Measurements from ENCODE around the gene HMMR.

The HMMR gene

DNA sequence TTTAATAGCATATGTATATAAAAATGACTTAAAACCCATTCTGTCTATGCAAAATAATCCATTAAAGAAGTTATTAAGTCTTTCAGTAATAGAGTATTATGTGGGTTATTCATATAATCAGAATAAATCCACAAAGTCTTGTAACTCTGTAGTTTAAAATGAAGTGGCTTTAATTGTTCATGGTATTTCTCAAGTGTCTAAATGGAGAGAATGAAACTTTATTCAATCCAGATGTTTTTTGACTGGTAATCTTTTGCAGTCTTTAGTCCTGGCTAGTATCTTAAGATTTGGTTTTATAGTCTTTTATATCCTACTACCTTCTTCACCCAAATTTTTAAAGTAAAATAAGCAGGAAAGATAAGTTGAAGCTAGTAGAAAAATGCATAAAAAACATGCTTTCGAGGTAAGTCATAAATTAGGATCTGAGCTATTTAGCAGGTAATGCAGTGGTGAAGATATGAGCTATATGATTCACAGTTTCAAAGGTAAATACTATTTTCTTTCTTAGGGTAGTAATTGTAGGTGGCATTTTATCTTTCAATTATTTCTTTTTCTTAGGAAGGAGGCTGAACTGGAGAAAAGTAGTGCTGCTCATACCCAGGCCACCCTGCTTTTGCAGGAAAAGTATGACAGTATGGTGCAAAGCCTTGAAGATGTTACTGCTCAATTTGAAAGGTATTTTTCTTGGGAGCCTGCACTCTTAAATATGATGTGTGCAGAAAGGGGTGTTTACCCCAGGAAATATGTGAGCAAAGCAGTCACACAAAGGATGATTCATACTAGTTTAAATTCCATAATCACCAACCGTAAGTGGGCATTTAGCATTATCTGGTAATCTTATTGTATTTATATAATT lies 17.9 kb downstream of the HMMR start:
- Mint-ChIP-seq H3K36me3 (ENCODE audit: low read depth) (peaks cover 42% of the 10 kb centered on the region), H3K27me3 (ENCODE audit: low read depth) (no peaks in the 10 kb centered on the region), H3K27ac (no peak overlapping the region), H3K4me3 (no peak overlapping the region), H3K4me1 (ENCODE audit: low read depth) (peaks cover 4% of the 10 kb centered on the region), H3K9me3 (no peaks in the 10 kb centered on the region)

DNA sequence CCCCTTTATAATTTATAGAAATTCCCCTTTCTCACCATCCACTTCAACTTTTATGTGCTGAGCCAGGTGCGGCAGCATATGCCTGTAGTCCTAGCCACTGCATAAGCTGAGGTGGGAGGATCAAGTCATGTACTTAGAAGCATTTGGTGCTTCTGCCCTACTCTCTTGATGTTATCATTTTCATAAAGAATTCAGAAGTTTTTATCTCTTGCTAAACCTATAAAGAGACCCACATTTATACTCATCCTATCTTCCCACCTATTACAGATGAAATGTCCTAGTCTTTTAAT lies 18.5 kb downstream of the HMMR start:
- Mint-ChIP-seq H3K4me1 (ENCODE audit: low read depth) (peaks cover 4% of the 10 kb centered on the region), H3K9me3 (no peaks in the 10 kb centered on the region), H3K27ac (no peak overlapping the region), H3K36me3 (ENCODE audit: low read depth) (peaks cover 42% of the 10 kb centered on the region), H3K4me3 (no peak overlapping the region), H3K27me3 (ENCODE audit: low read depth) (no peaks in the 10 kb centered on the region)

DNA sequence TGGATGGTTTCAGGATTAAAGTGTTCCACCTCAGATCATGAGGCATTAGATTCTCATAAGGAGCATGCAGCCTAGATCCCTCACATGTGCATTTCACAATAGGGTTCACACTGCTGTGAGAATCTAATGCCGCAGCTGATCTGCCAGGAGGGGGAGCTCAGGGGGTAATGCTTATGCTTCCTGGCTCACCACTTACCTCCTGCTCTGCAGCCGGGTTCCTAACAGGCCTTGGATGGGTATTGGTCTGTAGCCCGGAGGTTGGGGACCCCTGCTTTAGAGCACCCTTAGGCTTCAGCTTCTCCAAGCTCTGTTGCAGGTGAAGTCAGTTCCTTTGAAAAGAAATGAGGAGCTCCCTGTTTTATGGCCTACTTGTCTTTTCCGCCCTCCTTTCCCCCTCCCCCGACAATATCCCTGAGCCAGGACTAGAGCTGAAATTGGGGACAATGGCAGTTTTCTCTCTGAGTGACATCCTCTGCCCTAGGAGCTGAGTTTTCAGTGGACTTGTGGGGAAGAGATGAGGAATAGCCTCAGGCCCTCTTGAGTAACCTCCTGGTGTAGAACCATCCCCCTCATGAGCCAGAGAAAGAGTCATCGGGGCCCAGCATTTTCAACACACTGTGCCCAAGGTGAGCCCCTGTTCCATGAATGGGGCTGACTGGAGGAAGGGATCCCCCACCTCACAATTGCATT lies 28.8 kb downstream of the HMMR start:
- Mint-ChIP-seq H3K4me3 (no peak overlapping the region), H3K27ac (no peak overlapping the region), H3K4me1 (ENCODE audit: low read depth) (no peaks in the 10 kb centered on the region), H3K9me3 (no peaks in the 10 kb centered on the region), H3K36me3 (ENCODE audit: low read depth) (peaks cover 26% of the 10 kb centered on the region), H3K27me3 (ENCODE audit: low read depth) (no peaks in the 10 kb centered on the region)

DNA sequence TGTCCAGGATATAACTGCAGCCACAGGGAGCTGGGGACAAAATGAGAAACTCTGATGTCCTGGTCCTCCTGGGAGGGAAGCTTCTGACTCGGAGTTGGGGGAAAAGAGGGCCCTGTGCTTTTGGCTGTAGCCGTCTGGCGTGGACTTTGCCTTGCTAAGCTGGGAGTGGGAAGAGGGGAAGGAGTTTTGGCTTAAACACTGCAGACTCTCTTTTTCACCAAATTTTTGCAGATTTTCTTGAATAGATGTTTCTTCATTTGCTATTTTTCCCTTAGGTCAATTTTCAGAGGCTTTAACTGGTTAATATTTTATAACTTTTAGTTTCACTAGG lies 29.3 kb downstream of the HMMR start:
- no peaks in the 10 kb centered on the region for H3K27me3 Mint-ChIP-seq (ENCODE audit: low read depth)
- H3K36me3 Mint-ChIP-seq (ENCODE audit: low read depth): peaks cover 23% of the 10 kb centered on the region
- no peaks in the 10 kb centered on the region for H3K4me1 Mint-ChIP-seq (ENCODE audit: low read depth)
- no peak overlapping the region for H3K27ac Mint-ChIP-seq
- no peaks in the 10 kb centered on the region for H3K9me3 Mint-ChIP-seq
- no peak overlapping the region for H3K4me3 Mint-ChIP-seq

DNA sequence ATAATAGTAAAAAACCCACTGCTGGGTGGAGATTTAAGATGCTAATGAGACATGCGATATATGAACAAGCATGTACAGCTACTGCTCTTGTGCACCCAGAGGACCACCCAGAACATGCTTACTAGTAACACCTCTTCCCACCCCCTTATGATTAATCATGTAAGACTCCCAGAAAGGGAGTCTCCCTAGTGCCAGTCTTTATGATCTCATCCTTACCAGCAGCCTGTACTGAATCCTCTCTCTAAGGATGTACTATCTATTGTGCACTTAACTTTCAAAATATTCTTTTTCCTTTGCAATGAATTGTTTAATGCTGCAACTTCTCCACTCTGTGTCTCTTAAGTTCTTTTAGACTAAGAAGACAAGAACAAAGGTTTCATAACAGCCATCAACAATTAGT lies 35.9 kb downstream of the HMMR start:
- Mint-ChIP-seq H3K4me1 (ENCODE audit: low read depth) (no peaks in the 10 kb centered on the region), H3K27me3 (ENCODE audit: low read depth) (no peaks in the 10 kb centered on the region), H3K36me3 (ENCODE audit: low read depth) (peaks cover 8% of the 10 kb centered on the region), H3K27ac (no peak overlapping the region), H3K9me3 (no peaks in the 10 kb centered on the region), H3K4me3 (no peak overlapping the region)

DNA sequence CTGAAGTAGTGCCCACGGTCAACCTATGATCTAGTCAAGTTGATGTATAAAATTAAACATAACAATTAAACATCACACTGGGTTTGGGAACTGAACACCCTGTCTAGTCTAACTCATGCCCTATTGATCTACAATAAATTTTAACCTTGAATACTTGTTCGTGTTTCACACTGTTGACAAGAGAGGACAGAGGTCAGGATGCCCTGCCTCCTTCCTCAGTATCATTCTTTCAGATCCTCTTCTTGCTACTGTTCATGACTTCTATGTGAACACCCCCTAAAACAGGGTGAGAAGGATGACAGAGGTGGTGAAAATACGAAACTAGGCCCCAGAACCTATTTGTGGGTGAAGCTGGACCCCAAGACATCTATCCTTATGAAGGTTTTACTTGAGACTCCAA lies 36.9 kb downstream of the HMMR start:
- Mint-ChIP-seq H3K4me3 (no peak overlapping the region), H3K4me1 (ENCODE audit: low read depth) (peaks cover under 1% of the 10 kb centered on the region), H3K27ac (no peak overlapping the region), H3K27me3 (ENCODE audit: low read depth) (no peaks in the 10 kb centered on the region), H3K9me3 (no peaks in the 10 kb centered on the region), H3K36me3 (ENCODE audit: low read depth) (peaks cover 2% of the 10 kb centered on the region)

DNA sequence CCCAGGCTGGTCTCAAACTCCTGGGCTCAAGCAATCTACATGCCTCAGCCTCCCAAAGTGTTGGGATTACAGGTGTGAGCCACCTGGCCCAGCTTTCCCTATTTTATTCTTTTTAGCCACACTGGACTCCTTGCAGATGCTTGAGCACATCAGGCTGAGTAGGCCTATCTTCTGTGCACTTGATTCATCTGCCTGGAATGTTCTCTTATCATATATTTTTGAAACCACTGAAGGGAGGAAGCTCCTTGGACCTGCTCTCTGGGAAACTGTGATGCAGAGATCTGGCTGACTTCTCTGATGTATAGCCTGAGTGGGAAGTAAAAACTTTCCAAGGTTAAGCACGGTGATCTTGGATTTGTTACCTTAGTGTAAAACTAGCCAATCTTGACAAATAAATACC lies 38.5 kb downstream of the HMMR start:
- Mint-ChIP-seq H3K27me3 (ENCODE audit: low read depth) (no peaks in the 10 kb centered on the region), H3K27ac (no peak overlapping the region), H3K9me3 (no peaks in the 10 kb centered on the region), H3K4me3 (no peak overlapping the region), H3K4me1 (ENCODE audit: low read depth) (peaks cover 10% of the 10 kb centered on the region), H3K36me3 (ENCODE audit: low read depth) (peaks cover 2% of the 10 kb centered on the region)

DNA sequence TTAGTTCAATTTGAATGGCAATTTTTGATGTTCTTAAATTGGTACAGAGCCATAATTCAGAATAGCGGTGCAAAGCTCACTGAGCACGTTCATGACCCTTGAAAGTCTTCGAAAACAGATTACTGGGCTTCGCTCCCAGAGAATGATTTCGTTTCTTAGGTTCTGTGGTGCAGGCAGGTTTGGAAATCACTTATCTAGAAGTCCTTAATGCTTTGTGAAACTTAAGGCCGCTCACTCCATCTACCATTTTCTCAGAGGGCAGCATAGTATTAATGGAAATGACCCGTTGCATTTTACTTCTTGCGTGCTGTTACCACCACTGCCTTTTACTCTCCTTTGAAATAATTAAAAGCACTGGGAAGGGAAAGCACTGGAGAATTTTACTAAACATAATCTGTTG lies 42.1 kb downstream of the HMMR start:
- H3K4me1 Mint-ChIP-seq (ENCODE audit: low read depth): peaks cover 15% of the 10 kb centered on the region
- H3K27me3 Mint-ChIP-seq (ENCODE audit: low read depth): no peaks in the 10 kb centered on the region
- H3K36me3 Mint-ChIP-seq (ENCODE audit: low read depth): peaks cover 3% of the 10 kb centered on the region
- H3K9me3 Mint-ChIP-seq: no peaks in the 10 kb centered on the region
- peak overlapping the region; percentile 86 for H3K4me3 Mint-ChIP-seq
- peak overlapping the region; percentile 91 for H3K27ac Mint-ChIP-seq

DNA sequence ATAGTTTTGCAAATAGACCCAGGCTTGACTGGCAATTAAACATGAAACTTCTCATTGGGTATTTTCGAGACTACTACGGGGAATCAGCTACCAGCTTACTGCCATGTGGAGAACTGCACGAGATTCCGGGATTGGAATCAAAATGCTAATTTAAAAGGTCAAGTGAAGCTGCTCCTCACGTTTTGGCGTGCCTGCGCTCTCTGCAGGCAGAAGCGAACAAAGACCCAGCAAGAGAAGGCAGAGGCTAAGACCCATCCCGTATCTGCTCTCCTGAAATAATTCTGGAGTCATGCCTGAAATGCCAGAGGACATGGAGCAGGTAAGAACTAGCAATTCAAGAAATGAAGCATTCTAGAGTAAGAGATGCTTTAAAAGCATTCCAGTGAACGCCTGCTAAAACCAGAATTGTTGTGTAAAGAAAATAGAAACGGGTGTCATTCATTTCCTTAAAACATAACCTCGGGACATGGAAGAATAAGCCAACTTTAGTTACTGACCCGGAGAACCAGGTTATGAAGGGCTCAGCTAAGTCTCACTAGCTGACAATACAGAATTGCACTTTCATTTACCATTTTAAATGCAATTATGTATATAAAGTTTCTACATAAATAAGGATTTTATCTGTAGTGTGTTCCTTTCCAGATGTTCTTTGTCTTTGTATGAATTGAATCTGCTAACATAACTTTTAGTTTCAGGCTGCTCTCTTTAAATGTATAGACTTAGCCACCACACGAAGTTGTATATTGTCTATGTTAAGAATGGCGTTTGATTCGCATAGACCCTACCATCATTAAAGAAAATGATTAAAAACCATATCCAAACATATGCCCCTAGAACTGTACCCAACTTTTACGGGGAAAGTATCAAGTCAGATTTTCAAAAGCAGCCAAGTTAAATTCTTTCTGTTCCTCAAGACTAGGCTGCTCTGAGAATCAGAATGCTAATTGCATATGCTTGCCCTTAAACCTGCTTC lies 43.0 kb downstream of the HMMR start:
- H3K9me3 Mint-ChIP-seq: no peaks in the 10 kb centered on the region
- peaks cover 23% of the 10 kb centered on the region for H3K4me1 Mint-ChIP-seq (ENCODE audit: low read depth)
- no peaks in the 10 kb centered on the region for H3K27me3 Mint-ChIP-seq (ENCODE audit: low read depth)
- peak overlapping the region; percentile 86 for H3K4me3 Mint-ChIP-seq
- H3K27ac Mint-ChIP-seq: peak overlapping the region; percentile 91
- peaks cover 3% of the 10 kb centered on the region for H3K36me3 Mint-ChIP-seq (ENCODE audit: low read depth)

DNA sequence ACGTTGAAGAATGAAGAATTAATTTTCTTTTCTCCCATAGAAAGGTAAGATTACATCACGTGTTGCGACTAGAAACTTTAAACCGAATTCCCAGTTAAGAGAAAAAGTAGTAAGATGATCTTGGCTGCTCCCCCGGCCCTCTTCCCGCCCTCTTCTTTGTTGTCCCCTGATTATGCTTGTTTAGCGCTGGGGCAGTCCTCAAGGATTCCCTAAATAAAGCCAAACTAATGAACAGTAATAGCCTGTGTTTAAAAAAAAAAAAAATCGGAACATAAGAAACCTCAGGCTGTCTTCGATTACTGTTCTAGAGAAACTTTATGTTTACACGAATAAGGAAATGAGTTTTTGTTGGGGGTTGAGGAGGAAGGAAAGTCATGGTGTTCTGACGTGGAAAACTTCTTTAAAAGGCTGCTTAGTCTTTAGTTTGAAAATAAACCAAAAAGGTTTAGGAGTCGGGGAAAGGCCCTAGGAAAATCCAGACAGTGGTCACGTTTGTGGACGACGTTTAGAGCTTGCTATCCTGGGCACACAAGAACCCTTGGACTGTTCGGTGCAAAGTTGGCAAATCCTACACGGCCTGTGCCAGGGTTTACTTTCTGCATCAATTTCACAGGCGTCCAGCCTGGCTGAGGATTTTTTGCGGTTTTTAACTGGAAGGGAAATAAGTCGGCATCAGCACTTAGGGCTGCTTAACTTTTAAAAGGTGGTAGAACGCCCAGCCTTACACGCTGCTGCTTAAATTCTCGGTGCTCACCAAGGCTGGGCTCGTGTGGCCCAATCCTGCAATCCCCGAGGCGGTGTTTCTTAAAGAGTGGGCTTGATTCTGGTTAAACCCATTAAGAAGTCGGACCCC lies 43.9 kb downstream of the HMMR start:
- Mint-ChIP-seq H3K4me3 (peak overlapping the region; percentile 86), H3K4me1 (ENCODE audit: low read depth) (peaks cover 32% of the 10 kb centered on the region), H3K27me3 (ENCODE audit: low read depth) (no peaks in the 10 kb centered on the region), H3K27ac (peak overlapping the region; percentile 91), H3K36me3 (ENCODE audit: low read depth) (peaks cover 9% of the 10 kb centered on the region), H3K9me3 (no peaks in the 10 kb centered on the region)

DNA sequence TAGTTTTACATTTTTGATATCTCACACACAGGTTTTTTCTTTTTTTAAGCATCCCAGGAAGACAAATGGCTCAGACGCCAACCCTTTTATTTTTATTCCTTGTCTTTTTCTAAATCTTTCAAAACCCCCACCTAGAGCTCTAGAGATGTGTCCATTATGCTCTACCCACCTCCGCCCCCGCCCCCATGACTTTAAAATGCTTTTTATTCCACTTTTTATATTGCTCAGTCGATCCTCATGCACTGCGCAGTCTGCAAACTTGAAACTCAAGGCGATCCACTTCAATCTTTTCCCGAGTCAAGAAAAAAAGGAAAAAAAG lies 44.6 kb downstream of the HMMR start:
- no peaks in the 10 kb centered on the region for H3K27me3 Mint-ChIP-seq (ENCODE audit: low read depth)
- H3K27ac Mint-ChIP-seq: peak overlapping the region; percentile 91
- peaks cover 9% of the 10 kb centered on the region for H3K36me3 Mint-ChIP-seq (ENCODE audit: low read depth)
- H3K4me3 Mint-ChIP-seq: peak overlapping the region; percentile 86
- H3K9me3 Mint-ChIP-seq: no peaks in the 10 kb centered on the region
- peaks cover 37% of the 10 kb centered on the region for H3K4me1 Mint-ChIP-seq (ENCODE audit: low read depth)

DNA sequence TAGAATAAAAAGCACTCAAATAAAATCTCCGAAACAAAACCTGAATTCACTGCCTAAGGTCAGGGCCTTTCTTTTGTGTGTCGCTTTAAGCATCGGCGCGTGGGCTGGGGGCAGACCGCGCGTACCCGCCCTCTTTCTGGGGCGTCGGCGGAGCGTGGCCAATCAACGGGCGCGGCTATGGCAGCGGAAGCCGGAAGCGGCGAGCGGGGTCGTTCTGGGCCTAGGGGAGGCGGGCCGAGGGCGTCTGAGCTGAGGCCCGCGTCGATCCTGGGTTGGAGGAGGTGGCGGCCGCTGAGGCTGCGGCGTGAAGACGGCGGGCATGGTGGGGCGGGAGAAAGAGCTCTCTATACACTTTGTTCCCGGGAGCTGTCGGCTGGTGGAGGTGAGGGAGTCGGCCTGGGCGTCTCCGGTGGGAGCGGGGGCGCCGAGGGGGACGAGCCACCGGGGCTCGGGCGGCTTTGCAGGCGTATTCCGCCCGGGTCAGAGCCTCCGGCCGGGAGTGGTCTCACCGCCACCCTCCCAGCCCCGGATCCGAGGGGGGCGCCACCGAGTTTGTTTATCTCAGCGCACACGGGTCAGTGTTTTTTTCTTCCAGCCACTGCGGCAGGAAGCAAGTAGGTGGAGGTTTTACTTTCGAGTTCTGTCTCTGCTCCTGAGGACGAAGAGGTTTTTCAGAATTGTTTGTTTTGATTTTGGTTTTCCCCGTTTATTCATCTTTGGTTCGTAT lies 45.1 kb downstream of the HMMR start, which contains the start of gene MAT2B:
Gene MAT2B (plus strand): TSS at position 252 of the 727 bp plus-strand sequence. CDS start 68 bp downstream, at position 320.
- peaks cover 38% of the 10 kb centered on the region for H3K4me1 Mint-ChIP-seq (ENCODE audit: low read depth)
- peak within 1 kb of the TSS; percentile 91 for H3K27ac Mint-ChIP-seq

DNA sequence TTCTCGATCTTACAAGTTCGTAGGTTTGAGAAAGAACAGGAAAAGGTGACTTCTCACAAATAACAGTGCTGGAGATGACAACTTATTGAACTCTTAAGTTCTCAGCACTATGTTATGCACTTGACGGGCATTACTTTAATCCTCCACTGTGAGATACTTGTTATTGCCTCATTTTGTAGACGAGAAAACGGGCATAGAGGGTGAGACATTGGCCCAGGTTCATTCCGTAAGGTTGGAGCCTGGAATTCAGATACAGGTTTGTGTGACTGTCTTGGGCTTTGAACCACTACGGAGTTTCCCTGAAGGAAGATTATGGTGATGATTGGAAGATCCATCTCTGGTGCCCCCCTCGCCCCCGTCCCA lies 45.6 kb downstream of the HMMR start:
- Mint-ChIP-seq H3K4me3 (peak overlapping the region; percentile 86), H3K9me3 (no peaks in the 10 kb centered on the region), H3K36me3 (ENCODE audit: low read depth) (peaks cover 14% of the 10 kb centered on the region), H3K27ac (peak overlapping the region; percentile 91), H3K4me1 (ENCODE audit: low read depth) (peaks cover 43% of the 10 kb centered on the region), H3K27me3 (ENCODE audit: low read depth) (no peaks in the 10 kb centered on the region)

More for the DNA sequence above, 45.1 kb downstream of the HMMR start, which contains the start of gene MAT2B:
- Mint-ChIP-seq H3K27me3 (ENCODE audit: low read depth) (no peaks in the 10 kb centered on the region), H3K9me3 (no peaks in the 10 kb centered on the region), H3K4me3 (peak within 1 kb of the TSS; percentile 86), H3K36me3 (ENCODE audit: low read depth) (peaks cover 9% of the 10 kb centered on the region)
